MG63 (cell line): Measurements from ENCODE around the gene TBCB. TPM values are rescaled to one million over a fixed set of nuclear protein-coding genes. Genes with fewer than 3 reads are reported as not detected.
"Not testable (repeated sequence)": the region's sequence is repeated elsewhere in the genome, so short reads cannot be mapped to it uniquely, and the experiment has no call there.

Experiments
- DNase-seq: peaks from one replicate; pipeline ENCODE4 v3.0.0-alpha.2; 2020
- H3K27me3 ChIP-seq: fragments of 250-450 bp; sonication (Bioruptor Pico); 2 replicates; pipeline ENCODE4 v1.5.1; 2020; ENCODE audit warnings: mild to moderate bottlenecking, moderate library complexity
- H3K36me3 ChIP-seq: fragments of 250-450 bp; sonication (Bioruptor Pico); 2 replicates; pipeline ENCODE4 v1.5.1; 2020; ENCODE audit warnings: mild to moderate bottlenecking, moderate library complexity
- H3K4me3 ChIP-seq: fragments of 250-450 bp; sonication (Bioruptor Pico); 2 replicates; pipeline ENCODE4 v1.5.1; 2020; ENCODE audit warnings: mild to moderate bottlenecking, moderate library complexity
- H3K9me3 ChIP-seq: fragments of 250-450 bp; sonication (Bioruptor Pico); 2 replicates; pipeline ENCODE4 v1.5.1; 2020; ENCODE audit warnings: mild to moderate bottlenecking, moderate library complexity
- total RNA-seq: library from RNA; depleted of rRNA; stranded (reverse); fragments of >200 nt; shearing (Covaris generic); gene quantifications from 2 replicates; pipeline ENCODE4 v1.2.3, GENCODE V29; 2014; ENCODE audit warnings: low replicate concordance

Gene TBCB
- total RNA-seq, 1 experiment from 2014 or later = 520 TPM

DNA sequence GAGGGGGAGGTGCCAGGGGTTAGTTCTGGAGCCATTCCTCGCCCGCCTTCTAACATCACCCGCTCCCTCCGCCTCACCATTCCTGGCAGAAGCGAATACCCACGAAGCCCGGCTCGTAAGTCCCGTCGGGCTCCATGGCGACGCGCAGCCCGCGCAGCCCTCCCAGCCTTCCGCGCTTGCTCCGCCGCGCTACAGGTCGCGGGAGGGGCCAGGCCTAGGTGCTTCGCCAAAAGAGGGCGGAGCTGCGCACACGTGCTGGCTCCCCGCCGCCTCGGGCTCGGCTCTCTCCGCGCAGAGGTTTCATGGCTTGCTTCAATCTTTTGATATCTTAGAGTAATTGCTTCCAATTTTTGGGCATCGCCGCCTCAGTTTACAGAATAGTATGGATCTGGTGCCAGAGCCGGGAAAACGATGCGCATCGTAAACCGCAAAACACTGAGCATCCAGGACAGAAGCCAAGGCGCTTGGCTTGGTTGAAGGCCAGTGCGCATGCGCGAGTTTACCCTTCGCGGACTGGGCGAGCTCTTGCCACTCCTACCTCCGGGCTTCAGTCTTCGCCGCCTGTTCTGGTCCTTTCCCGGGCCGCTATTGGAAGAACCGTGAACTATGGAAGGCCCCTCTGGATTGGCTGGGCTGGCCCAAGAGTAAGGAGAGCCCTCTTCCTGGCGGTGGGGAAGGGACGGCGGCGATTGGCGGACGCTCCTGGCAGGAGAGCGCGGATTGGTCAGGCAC is 381 bp upstream of the TBCB start, which contains the start of gene POLR2I:
TSS of gene POLR2I (minus strand) at position 155 of the 732 bp plus-strand sequence. CDS start at position 136, 19 bp downstream.
- Histone ChIP-seq H3K27me3 (no peaks in the 10 kb centered on the region), H3K4me3 (peak within 1 kb of the TSS; percentile 84), H3K36me3 (peaks cover 52% of the 10 kb centered on the region), H3K9me3 (no peaks in the 10 kb centered on the region)
- DNase-seq = peak; percentile 100

DNA sequence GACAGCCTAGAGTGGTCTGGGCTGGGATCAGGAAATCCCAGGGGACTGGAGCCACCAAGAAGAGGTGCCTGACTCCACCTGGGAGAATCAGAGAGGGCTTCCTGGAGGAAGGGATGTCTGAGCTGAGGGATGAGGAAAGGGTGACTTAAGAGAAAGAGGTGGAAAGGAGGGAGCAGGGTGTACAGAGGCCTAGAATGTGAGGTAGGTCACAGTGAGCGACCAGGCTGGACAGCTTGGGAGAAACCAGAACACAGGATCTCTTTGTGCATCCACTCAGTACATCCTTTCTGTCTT is 1.0 kb downstream of the TBCB start:
- H3K4me3 ChIP-seq = peak overlapping the region; percentile 84
- H3K27me3 ChIP-seq = no peaks in the 10 kb centered on the region
- DNase-seq = no peak
- H3K9me3 ChIP-seq = no peaks in the 10 kb centered on the region
- peaks cover 61% of the 10 kb centered on the region for H3K36me3 ChIP-seq

DNA sequence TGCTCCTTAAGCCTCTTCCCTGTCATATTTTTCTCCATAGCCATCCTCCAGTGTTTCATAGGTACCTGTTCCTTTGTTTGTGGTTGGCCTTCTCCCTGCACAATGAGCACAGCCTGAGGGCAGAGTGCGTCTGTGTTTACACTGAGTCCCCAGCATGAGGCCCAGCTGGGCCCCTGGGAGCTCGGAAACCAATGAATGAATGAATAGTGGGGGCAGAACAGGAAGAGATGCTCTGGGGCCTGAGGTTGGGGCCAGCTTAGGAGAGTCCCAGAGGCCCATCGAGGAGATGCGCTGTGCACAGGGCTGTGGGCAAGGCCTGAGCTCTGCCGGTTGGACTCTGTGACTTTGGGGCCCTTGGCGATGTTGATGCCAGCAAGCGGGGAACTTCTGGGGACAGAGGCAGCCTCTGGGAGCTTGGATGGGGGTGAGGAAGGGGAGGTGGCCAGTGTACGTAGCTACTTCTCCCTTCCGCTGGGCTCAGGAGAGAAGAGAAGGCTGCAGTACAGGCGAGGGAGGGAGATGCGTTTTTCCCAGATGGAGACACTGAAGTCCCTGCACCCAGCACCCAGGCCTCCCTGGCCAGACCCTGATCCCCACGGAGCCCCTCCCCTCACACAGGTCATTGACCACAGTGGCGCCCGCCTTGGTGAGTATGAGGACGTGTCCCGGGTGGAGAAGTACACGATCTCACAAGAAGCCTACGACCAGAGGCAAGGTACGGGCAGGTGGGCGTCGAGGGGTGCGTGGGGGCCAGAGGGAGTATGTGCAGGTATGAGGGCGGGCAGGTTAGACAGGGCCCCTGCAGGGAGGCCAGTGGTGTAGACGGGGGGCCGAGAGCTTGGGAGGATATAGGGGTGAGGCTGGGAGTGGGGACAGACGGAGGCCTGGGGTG is 5.1 kb downstream of the TBCB start:
- Histone ChIP-seq H3K9me3 (no peaks in the 10 kb centered on the region), H3K36me3 (peaks cover 72% of the 10 kb centered on the region), H3K4me3 (no peak overlapping the region), H3K27me3 (no peaks in the 10 kb centered on the region)
- DNase-seq = no peak

DNA sequence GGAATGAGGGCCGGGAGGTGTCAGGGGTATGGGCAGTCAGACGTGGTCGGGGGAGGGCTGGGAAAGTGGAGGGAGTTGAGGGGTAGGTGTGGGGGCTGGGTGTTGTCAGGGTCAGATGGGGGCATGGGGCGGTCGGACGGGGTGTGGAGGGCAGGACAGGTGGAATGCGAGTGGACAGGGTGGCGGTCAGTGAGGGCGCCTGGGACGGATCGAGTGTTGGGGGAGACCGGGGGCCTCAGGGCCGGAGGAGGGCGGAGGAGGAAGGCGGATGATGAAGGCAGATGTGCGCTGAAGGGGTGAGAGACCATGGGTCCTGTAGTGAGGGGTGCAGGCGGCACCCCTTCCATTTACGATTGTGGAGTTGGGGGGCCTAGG is 5.7 kb downstream of the TBCB start:
- no peak overlapping the region for H3K4me3 ChIP-seq
- H3K36me3 ChIP-seq = peaks cover 77% of the 10 kb centered on the region
- no peaks in the 10 kb centered on the region for H3K9me3 ChIP-seq
- H3K27me3 ChIP-seq = no peaks in the 10 kb centered on the region
- no peak for DNase-seq

DNA sequence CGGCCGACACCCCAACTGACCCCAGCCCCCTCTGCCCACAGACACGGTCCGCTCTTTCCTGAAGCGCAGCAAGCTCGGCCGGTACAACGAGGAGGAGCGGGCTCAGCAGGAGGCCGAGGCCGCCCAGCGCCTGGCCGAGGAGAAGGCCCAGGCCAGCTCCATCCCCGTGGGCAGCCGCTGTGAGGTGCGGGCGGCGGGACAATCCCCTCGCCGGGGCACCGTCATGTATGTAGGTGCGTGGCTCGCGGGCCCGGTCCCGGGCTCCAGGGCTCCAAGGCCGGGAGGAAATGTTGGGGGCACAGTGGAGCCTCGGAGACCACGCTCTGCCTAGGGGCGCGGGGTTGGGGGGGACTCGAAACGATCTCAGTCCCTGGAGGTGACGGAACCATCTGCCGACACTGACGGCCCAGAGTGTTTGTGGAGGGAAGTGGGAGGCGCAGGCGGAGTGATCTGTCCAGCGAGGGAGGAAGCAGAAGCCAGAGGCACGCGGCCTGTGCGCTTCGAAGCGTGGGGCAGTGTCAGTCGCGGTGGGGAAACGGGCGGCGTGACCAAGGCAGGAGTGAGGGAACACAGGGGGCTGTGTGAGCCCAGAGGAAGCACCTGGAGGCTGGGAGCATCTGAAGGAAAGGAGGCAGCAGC is 6.3 kb downstream of the TBCB start:
- no peaks in the 10 kb centered on the region for H3K27me3 ChIP-seq
- H3K4me3 ChIP-seq = no peak overlapping the region
- no peaks in the 10 kb centered on the region for H3K9me3 ChIP-seq
- DNase-seq = no peak
- H3K36me3 ChIP-seq = peaks cover 71% of the 10 kb centered on the region

DNA sequence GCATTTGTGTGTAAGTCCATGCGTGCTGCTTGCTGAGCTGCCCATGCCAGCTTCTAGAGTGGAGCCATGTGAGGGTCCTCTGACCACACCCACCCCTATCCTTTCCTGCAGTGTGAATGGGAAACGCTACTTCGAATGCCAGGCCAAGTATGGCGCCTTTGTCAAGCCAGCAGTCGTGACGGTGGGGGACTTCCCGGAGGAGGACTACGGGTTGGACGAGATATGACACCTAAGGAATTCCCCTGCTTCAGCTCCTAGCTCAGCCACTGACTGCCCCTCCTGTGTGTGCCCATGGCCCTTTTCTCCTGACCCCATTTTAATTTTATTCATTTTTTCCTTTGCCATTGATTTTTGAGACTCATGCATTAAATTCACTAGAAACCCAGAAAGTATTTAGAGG is 10.3 kb downstream of the TBCB start:
- no peak for DNase-seq
- Histone ChIP-seq H3K9me3 (no peaks in the 10 kb centered on the region), H3K27me3 (no peaks in the 10 kb centered on the region), H3K4me3 (no peak overlapping the region), H3K36me3 (peaks cover 37% of the 10 kb centered on the region)

DNA sequence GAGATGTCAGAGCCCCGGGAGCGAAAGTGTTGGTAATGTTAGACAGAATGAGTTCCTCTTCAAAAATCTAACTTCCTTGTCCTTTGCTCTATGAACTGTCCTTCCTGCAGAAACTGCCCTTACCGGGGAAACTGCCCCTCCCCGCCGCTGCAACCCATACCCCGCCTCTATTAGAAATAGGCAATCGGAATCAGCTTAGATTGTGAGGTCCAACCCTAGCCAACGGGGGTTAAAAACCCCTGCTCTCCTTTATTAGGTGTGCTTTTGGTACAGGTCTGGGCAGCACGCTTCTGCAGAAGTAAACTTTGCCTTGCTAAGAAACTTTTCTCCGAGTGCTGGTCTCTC is 13.1 kb downstream of the TBCB start:
- H3K27me3 ChIP-seq = no peaks in the 10 kb centered on the region
- H3K9me3 ChIP-seq = no peaks in the 10 kb centered on the region
- H3K36me3 ChIP-seq = peaks cover 24% of the 10 kb centered on the region
- H3K4me3 ChIP-seq = peak overlapping the region; percentile 52
- DNase-seq = peak; percentile 32

DNA sequence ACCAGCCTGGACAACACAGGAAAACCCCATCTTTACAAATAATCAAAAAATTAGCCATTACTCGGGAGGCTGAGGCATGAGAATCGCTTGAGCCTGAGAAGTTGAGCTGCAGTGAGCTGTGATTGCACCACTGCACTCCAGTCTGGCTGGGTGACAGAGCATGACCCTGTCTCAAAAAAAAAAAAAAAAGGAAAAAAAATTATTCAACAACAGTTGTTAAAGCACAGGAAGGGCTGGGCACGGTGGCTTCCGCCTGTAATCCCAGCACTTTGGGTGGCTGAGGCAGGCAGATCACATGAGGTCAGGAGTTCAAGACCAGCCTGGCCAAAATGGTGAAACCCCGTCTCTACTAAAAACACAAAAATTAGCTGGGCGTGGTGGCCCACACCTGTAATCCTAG is 16.0 kb downstream of the TBCB start:
- not testable (repeated sequence) for H3K36me3 ChIP-seq, H3K27me3 ChIP-seq, DNase-seq, H3K9me3 ChIP-seq, H3K4me3 ChIP-seq

DNA sequence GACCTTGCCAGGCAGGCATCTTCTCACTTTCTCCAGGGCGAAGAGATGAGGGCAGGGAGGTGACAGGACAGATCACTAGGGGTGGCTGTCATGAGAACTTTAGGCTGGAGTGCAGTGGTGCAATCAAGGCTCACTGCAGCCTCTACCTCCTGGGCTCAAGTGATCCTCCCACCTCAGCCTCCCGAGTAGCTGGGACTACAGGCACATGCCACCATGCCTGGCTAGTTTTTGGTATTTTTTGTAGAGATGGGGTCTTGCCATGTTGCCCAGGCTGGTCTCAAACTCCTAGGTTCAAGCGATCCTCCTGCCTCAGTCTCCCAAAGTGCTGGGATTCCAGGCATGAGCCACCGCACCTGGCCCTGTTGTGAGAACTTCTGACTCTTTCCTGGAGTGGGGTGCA is 19.6 kb downstream of the TBCB start:
- not testable (repeated sequence) for H3K4me3 ChIP-seq, DNase-seq, H3K9me3 ChIP-seq, H3K36me3 ChIP-seq, H3K27me3 ChIP-seq

DNA sequence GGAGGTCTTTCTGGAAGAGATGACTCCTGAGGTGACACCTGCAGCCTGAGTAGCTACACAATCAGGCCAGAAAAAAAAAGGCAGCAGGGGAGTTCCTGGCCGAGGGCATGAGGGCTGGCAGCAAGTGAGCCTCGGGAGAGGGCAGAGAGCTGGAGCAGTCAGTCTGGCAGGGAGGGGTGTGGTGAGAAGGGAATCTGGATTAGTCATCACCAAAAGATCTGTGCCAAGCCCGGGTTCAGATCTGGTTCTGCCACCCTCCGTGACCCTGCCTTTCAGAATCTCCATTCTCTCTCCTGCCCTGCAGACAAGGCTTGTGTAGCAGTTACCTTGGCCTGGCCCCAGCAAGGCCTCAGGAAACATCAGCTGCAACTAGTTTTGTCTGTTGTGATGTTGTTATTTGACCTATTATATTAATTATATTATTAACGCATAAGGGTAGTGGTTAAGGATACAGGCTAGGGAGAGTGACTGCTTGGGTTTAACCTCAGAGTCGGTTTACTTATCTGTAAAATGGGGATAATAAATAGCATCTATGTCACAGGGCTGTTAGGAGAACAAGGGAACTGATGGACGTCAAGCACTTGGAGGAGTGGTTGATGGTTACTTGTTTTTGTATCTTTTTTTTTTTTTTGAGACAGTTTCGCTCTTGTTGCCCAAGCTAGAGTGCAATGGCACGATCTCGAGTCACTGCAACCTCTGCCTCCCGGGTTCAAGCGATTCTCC is 21.9 kb downstream of the TBCB start:
- Histone ChIP-seq H3K36me3 (peaks cover 17% of the 10 kb centered on the region), H3K9me3 (no peaks in the 10 kb centered on the region), H3K27me3 (no peaks in the 10 kb centered on the region), H3K4me3 (no peak overlapping the region)
- peak; percentile 95 for DNase-seq

DNA sequence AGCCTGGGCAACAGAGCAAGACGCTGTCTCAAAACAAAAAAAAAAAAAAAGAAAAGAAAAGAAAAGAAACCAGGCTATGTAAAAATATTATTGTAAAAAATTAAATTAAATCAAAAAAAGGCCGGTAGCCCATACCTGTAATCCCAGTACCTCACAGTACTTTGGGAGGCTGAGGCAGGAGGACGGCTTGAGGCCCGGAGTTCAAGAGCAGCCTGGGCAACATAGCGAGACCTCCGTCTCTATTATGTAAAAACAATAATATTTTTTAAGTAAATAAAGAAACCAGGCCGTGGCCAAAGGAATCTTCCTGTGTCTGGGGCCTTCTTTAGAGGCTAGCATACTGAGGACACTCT is 23.8 kb downstream of the TBCB start:
- H3K4me3 ChIP-seq = peak overlapping the region; percentile 100
- peaks cover 30% of the 10 kb centered on the region for H3K36me3 ChIP-seq
- no peaks in the 10 kb centered on the region for H3K27me3 ChIP-seq
- DNase-seq = no peak
- H3K9me3 ChIP-seq = no peaks in the 10 kb centered on the region

DNA sequence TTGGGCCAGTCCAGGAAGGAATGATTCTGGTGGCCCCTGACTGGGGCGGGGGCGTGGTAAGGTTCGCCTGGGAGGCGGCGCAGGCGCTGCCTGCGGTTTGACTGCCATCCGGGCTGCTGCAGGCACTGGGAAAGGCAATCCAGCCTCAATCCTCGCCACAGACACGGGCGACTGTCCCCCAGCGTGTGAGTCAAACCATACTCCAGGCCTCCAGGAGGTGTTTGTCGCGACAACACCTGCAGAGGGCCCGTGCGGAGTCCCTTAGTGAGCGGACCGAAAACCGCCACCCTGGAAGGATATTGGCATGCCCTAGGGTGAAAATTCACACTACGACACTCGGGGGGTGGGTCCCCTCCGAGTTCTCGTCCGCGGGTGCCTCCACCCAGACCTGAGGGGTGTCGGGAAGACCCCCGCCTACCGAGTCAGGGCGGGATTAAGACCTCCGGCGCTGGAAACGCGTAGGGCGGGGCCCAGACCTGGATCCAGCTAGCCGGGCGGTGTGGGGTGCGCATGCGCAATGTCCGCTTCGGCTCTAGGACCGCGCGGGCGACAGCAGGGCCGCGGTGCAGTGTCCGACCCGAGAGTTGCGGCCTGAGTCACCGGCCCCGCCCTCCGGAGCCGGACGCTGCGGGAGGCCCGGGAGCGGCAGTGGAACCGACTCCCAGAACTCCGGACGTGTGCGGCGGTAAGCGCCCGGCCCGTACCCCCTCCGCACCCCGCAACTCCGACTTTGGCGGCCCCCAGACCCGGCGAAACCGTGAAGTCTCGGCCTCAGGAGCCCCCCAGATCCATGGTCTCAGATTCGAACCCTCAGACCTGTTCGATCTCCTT is 24.4 kb downstream of the TBCB start, which contains the start of gene CAPNS1:
TSS of gene CAPNS1 (plus strand) at position 594 of the 831 bp plus-strand sequence. CDS start 946 bp downstream, outside the sequence.
- peaks cover 36% of the 10 kb centered on the region for H3K36me3 ChIP-seq
- H3K9me3 ChIP-seq = no peaks in the 10 kb centered on the region
- peak within 1 kb of the TSS; percentile 100 for H3K4me3 ChIP-seq
- DNase-seq = peak; percentile 98
- H3K27me3 ChIP-seq = no peaks in the 10 kb centered on the region

DNA sequence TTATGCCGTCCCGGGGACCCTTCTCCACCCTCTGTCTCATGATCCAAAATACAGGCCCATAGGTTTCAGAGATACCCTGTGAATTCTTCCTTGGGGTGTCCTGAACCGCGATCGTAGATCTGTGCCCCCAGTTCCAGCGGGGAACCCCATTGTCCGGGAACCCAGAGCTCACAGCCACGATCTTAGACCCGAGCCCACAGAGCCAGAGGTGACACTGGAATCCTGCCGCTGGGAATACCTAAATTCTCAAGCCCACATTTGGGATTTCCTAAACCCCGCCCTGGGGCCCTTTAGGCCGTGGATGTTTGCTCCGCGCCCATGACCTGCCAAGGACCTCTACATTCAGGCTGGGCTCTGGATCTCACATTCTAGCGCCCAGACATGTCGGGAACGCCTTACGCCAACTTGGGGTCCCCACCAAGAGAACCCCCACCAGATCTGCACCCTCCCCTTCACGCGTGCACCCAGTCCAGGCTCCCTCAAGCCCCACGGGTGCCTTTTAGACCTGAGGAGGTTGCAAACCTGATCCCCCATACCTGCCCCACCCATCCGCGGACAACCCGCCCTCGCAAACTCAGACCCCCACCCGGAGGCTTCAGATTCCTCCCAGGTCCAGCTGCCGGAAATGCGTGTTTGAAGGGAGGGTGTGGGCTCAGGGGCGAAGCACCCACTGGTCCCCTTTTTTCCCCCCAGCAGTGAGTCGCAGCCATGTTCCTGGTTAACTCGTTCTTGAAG is 25.2 kb downstream of the TBCB start:
- Histone ChIP-seq H3K27me3 (no peaks in the 10 kb centered on the region), H3K36me3 (peaks cover 42% of the 10 kb centered on the region), H3K4me3 (peak overlapping the region; percentile 100), H3K9me3 (no peaks in the 10 kb centered on the region)
- peak; percentile 70 for DNase-seq

DNA sequence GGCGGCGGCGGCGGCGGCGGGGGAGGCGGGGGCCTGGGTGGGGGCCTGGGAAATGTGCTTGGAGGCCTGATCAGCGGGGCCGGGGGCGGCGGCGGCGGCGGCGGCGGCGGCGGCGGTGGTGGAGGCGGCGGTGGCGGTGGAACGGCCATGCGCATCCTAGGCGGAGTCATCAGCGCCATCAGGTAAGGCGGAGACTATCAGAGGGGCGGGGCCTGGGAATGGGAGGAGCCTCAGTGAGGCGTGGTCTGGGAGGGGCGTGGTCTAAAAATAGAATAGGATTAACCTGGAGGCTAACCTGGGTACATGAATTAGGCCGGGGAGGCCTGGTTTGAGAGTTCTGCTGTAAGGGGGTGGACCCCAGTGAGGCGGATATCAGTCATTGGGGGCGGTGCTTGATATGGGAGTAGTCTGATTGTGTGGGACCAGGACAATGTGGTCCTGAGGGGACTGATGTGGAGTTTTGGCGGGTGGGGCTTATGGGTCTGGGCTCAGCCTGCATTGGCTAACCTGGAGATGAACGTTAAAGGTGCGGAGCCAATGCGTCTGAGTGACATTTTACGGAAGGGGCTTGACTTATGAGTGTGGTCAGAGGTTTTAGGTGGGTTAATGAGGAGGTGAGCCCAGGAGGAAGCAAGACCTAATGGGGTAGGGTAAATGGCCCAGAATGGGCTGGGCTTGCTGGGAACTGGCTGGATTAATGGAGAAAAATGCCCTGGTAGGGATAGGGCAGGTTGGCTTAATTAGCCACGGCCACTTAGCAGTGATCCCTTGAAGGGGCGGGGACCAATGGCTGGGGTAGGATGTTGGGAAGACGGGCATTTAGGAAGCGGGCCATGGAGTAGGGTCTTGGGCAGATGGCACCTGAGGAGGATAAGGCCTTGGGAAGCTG is 26.0 kb downstream of the TBCB start:
- Histone ChIP-seq H3K9me3 (no peaks in the 10 kb centered on the region), H3K4me3 (peak overlapping the region; percentile 100), H3K27me3 (no peaks in the 10 kb centered on the region), H3K36me3 (peaks cover 50% of the 10 kb centered on the region)
- peak; percentile 75 for DNase-seq

DNA sequence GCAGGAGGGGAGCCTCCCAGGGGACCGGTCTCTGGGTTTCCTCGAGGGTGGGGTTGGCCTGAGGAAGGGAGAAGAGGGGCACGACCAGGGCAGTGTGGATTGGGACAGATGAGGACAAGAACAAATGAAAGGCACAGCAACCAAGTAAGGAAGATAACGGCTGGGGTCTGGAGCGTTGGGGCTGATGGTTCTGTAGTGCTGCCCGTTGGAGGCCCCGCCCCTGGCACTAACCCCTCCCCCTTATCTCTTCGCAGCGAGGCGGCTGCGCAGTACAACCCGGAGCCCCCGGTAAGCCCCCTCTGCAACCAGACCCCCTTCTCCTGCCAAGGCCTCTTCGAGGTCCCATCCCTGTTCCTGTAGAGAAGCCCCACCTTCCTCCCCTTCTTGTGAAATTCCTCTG is 26.8 kb downstream of the TBCB start:
- no peak overlapping the region for H3K4me3 ChIP-seq
- DNase-seq = no peak
- no peaks in the 10 kb centered on the region for H3K9me3 ChIP-seq
- H3K27me3 ChIP-seq = no peaks in the 10 kb centered on the region
- H3K36me3 ChIP-seq = peaks cover 57% of the 10 kb centered on the region
